K562 (cell line): Measurements from ENCODE around the gene CAPN2. TPM values are rescaled to one million over a fixed set of nuclear protein-coding genes. Genes with fewer than 3 reads are reported as not detected.

Experiments used
- DIDO1 ChIP-seq: fragments of 450-650 bp; IDR thresholded peaks from 2 replicates; pipeline ENCODE4 v1.6.1; 2016; ENCODE audit warnings: low read depth, missing biosample characterization, missing genetic modification characterization
- HDAC6 ChIP-seq: IDR thresholded peaks from 2 replicates; pipeline ENCODE4 v1.6.1; 2012; ENCODE audit warnings: low read depth, mild to moderate bottlenecking, control low read depth, inconsistent platforms, low read length, moderate library complexity
- NCOA6 ChIP-seq: fragments of 450-650 bp; IDR thresholded peaks from 2 replicates; pipeline ENCODE4 v1.6.1; 2017; ENCODE audit warnings: mild to moderate bottlenecking
- NONO ChIP-seq, 2 experiments: fragments of 200-400 bp in 1 of 2; fragments of 450-650 bp in 1 of 2; formaldehyde crosslinking in 1 of 2; IDR thresholded peaks; 2 replicates each; pipeline ENCODE4 v1.6.1; 2017; ENCODE audit warnings: low read depth in 2 of 2, mild to moderate bottlenecking in 2 of 2, moderate library complexity in 2 of 2, low read length in 1 of 2
- ZNF175 ChIP-seq: fragments of 200-800 bp; sonication (Bioruptor generic); IDR thresholded peaks from 2 replicates; pipeline ENCODE4 v1.6.1; 2016; ENCODE audit warnings: low read depth, mild to moderate bottlenecking, missing genetic modification characterization, missing compliant biosample characterization
- polyA plus RNA-seq, 8 experiments: library from polyadenylated mRNA; depleted of rRNA in 4 of 8; stranded (reverse) in 5 of 8; unstranded in 3 of 8; fragments of >200 nt; fragmentation: Nextera tagmentation in 2 of 8; fragmentation: Illumina TruSeq in 1 of 8; extraction: Ambion mirVana in 2 of 8; extraction: Trizol in 1 of 8; gene quantifications; 2 replicates each; pipeline versions ENCODE4 v1.2.1 to v1.2.3, GENCODE V29; 2011 to 2014; ENCODE audit warnings: inconsistent platforms in 1 of 8, missing spikeins in 1 of 8
- total RNA-seq, 7 experiments: library from RNA; depleted of rRNA in 6 of 7; stranded (reverse); fragments of >200 nt in 6 of 7; fragmentation: Illumina TruSeq in 2 of 7; extraction: Trizol in 2 of 7; gene quantifications; 2 replicates each; pipeline versions ENCODE4 v1.2.1 to v1.2.3, GENCODE V29; 2011 to 2021; ENCODE audit warnings: low replicate concordance in 1 of 7
- TF ChIP-seq, protein P1 (sequence below): sonication (generic); formaldehyde crosslinking; IDR thresholded peaks from 2 replicates; pipeline ENCODE4 v1.8.1; 2023; ENCODE audit warnings: missing genetic modification reagents, mild to moderate bottlenecking, borderline replicate concordance
- TF ChIP-seq, protein P2 (sequence below): IDR thresholded peaks from 2 replicates; pipeline ENCODE4 v1.6.1; 2011; ENCODE audit warnings: borderline replicate concordance, low read depth, mild to moderate bottlenecking, moderate library complexity, low read length; ENCODE audit not compliant: insufficient read depth, poor library complexity, severe bottlenecking

The CAPN2 gene
- total and polyA plus RNA-seq, 9 of the 15 experiments (the other 6 are each of a cell fraction or from before 2014, with no cell fraction given), result 24.6 to 157 (median 101) TPM

DNA sequence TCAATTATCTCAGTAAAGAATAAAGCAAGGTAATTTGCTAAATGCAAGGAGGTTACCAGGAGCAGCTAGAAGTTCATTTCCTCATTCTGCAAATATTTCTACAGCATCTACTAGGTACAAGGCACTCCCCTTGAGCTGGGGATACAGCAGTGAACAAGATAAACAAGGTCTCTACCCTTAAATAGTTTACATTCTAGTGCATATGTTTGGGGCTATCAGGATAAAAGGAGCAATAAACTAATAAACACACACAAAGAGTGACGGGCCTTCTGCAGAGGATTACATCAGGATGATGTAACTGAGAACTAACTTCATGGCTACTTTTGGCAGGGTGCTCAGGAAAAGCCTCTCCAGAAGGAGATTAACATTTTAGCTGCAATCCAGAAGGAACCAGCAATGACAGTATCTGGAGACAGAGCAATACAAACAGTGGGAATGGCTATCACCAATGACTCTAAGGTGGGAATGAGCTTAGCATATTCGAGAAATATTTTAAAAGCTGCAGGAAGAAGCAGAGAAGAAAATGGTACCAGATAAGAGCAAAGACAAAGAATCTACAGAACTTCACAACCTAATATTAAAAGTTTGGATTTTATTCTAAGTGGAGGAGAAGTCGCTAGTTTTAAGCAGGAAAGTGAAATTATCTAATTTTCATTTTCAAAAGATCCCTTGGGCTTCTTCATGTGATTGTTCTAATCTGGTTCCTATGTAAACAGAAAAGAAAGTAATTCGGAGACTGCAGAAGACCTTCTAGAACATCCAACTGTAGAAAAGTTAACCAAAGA, 107.6 kb downstream of the CAPN2 start (continued):
- TF ChIP-seq, protein P1, sequence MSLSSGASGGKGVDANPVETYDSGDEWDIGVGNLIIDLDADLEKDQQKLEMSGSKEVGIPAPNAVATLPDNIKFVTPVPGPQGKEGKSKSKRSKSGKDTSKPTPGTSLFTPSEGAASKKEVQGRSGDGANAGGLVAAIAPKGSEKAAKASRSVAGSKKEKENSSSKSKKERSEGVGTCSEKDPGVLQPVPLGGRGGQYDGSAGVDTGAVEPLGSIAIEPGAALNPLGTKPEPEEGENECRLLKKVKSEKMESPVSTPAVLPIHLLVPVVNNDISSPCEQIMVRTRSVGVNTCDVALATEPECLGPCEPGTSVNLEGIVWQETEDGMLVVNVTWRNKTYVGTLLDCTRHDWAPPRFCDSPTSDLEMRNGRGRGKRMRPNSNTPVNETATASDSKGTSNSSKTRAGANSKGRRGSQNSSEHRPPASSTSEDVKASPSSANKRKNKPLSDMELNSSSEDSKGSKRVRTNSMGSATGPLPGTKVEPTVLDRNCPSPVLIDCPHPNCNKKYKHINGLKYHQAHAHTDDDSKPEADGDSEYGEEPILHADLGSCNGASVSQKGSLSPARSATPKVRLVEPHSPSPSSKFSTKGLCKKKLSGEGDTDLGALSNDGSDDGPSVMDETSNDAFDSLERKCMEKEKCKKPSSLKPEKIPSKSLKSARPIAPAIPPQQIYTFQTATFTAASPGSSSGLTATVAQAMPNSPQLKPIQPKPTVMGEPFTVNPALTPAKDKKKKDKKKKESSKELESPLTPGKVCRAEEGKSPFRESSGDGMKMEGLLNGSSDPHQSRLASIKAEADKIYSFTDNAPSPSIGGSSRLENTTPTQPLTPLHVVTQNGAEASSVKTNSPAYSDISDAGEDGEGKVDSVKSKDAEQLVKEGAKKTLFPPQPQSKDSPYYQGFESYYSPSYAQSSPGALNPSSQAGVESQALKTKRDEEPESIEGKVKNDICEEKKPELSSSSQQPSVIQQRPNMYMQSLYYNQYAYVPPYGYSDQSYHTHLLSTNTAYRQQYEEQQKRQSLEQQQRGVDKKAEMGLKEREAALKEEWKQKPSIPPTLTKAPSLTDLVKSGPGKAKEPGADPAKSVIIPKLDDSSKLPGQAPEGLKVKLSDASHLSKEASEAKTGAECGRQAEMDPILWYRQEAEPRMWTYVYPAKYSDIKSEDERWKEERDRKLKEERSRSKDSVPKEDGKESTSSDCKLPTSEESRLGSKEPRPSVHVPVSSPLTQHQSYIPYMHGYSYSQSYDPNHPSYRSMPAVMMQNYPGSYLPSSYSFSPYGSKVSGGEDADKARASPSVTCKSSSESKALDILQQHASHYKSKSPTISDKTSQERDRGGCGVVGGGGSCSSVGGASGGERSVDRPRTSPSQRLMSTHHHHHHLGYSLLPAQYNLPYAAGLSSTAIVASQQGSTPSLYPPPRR (CRISPR knock-in tag), result no peak
- peak; percentile 87 for TF ChIP-seq ZNF175 (CRISPR knock-in tag)
- TF ChIP-seq, protein P2, sequence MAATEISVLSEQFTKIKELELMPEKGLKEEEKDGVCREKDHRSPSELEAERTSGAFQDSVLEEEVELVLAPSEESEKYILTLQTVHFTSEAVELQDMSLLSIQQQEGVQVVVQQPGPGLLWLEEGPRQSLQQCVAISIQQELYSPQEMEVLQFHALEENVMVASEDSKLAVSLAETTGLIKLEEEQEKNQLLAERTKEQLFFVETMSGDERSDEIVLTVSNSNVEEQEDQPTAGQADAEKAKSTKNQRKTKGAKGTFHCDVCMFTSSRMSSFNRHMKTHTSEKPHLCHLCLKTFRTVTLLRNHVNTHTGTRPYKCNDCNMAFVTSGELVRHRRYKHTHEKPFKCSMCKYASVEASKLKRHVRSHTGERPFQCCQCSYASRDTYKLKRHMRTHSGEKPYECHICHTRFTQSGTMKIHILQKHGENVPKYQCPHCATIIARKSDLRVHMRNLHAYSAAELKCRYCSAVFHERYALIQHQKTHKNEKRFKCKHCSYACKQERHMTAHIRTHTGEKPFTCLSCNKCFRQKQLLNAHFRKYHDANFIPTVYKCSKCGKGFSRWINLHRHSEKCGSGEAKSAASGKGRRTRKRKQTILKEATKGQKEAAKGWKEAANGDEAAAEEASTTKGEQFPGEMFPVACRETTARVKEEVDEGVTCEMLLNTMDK, result no peak
- TF ChIP-seq HDAC6, result no peak
- no peak for TF ChIP-seq NCOA6
- no peak for TF ChIP-seq DIDO1 (tag)
- TF ChIP-seq NONO (IDR thresholded peaks at IDR 0.05; ENCODE audit: low read depth in 2 of 2, low read length in 1 of 2), result no peak
